D341Med (cell line): ENCODE data around the gene CORO6.

Experiments
- DNase-seq: peaks from one replicate; pipeline ENCODE4 v3.0.0; 2012; ENCODE audit warnings: low spot score

The CORO6 gene

GRCh38 chr17:29613352-29613837, 9.3 kb downstream of the CORO6 start:
- DNase-seq = no peak

- no peak for DNase-seq
Measured at GRCh38 chr17:29612404-29613280, 10.1 kb downstream of the CORO6 start.

- no peak for DNase-seq
Measured at GRCh38 chr17:29612094-29612403, 10.7 kb downstream of the CORO6 start.

- no peak for DNase-seq
Measured at GRCh38 chr17:29611351-29612093, 11.2 kb downstream of the CORO6 start.

GRCh38 chr17:29610395-29610794, 12.3 kb downstream of the CORO6 start:
- DNase-seq = no peak

- no peak for DNase-seq
Measured at GRCh38 chr17:29608986-29609385, 13.7 kb downstream of the CORO6 start.

- no peak for DNase-seq
Measured at GRCh38 chr17:29607557-29608195, 15.0 kb downstream of the CORO6 start.

GRCh38 chr17:29603109-29603674, 19.5 kb downstream of the CORO6 start:
- DNase-seq = no peak

GRCh38 chr17:29597361-29598172, 25.1 kb downstream of the CORO6 start:
- DNase-seq = peak; percentile 75

- DNase-seq = no peak
Measured at GRCh38 chr17:29596811-29597210, 25.9 kb downstream of the CORO6 start.

GRCh38 chr17:29595943-29596774, 26.6 kb downstream of the CORO6 start:
- DNase-seq = no peak

GRCh38 chr17:29595107-29595942, 27.4 kb downstream of the CORO6 start:
- no peak for DNase-seq

- no peak for DNase-seq
Measured at GRCh38 chr17:29594519-29595090, 28.1 kb downstream of the CORO6 start.

- peak; percentile 77 for DNase-seq
Measured at GRCh38 chr17:29593591-29594518, 28.9 kb downstream of the CORO6 start.

- peak; percentile 87 for DNase-seq
Measured at GRCh38 chr17:29592850-29593551, 29.7 kb downstream of the CORO6 start, which contains the start of gene ANKRD13B. Gene ANKRD13B (plus strand): TSS chr17:29593132. CDS start chr17:29593622, 490 bp downstream.

GRCh38 chr17:29591737-29592608, 30.7 kb downstream of the CORO6 start:
- DNase-seq = peak; percentile 97
